Superior temporal gyrus (tissue), 1 donor: ENCODE results near the gene TNXB.
"Not testable (repeated sequence)": the region's sequence is repeated elsewhere in the genome, so short reads cannot be mapped to it uniquely, and the experiment has no call there.

ENCODE experiments used
- DNase-seq: peaks from one replicate; pipeline ENCODE4 v3.0.0-alpha.2; 2016; ENCODE audit errors: extremely low spot score

TNXB gene

DNA sequence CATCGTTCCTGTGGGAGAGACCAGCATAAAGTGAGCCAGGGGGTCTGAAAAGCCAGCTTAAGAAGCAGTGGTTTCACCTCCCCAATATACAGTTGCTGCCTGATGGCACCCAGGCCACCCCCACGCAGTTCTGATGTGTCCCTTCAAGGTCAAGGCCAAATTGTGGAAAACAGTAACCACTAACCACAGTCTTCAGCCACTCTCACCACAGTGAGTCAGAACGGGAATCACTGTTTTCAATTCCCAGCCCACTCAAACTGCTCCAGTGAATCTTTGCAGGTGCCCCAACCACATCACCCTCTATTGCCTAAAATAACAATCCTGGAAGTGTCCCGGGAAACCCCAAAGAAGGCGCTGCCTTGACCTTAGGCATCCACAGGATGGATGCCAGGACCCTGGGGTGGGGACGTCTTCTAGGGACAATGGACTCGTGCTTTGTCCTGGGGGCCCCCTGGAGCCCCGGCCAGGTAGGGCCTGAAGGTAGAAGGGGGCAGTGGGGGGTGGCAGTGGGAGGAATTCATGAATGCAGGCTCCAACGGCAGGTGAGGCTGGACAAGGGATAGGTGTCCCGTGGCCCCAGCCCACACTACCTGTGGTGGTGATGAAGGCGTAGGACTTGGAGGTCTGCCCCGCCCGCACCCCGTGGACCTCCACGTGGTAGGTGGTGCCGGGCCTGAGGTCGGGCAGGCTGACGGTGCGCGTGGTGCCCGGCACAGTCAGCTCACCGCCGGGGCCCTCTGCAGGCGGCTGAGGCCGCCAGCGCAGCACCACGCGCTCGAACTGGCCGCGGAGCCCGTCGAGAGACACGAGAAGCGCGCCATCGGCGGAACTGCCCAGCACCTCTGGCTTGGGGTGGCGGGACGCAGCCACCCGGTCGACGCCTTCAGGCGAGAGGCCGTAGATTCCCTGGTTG is 22.2 kb downstream of the TNXB start:
- no peak for DNase-seq

DNA sequence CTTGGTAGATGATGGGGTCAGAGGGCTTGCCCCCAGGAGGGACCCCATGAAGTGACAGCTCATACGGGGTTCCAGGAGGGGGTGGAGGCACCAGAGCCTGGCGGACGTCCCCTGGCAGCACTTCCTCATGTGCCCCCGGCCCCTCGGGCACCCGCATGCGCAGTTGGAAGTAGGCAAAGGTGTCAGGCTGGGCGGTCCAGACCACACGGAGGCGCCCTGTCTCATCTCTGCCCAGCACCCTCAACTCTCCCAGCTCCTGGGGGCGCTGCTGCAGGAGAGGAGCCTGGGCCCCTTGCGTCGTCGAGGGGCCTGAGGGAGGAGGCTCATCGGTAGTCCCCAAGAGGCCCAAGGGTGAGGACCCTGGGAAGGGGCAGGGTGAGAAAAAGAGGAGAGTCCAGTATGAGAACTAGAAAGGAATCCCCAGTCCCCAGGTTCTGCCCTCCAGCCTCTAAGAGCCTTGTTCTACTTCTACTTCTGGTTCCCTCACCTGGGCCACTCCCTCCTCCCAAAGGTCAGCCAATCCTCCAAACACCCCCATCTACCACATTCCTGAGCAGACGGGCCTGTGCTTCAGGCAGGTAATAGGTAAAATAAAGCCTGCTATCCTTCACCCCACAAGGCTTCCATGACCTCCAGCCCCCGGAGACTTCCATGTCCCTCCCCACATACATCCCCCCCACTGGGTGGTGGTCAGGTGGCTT is 23.2 kb downstream of the TNXB start:
- DNase-seq, result no peak

DNA sequence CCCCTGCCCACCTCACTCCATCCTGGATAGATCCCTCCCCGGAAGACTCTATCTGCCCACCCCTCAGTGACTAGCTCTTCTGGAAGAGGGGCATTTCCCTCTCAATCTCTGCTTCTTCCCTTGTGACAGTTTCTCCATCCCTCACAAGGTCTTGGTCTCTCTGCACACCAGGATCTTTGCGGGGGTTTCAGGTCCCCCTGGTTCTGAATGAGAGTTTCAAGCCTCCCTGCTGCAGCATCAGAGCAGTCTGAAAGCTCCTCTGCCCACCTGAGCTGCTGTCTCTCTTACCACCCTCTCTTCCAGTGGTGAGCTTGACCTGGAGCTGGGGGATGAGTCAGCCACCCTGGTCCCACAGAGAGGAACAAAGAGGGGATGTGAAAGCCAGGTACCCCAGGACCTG is 24.4 kb downstream of the TNXB start:
- no peak for DNase-seq

- DNase-seq, result no peak
These were observed 25.0 kb downstream of the TNXB start for GRCh38 chr6:32083812-32084768.

GRCh38 chr6:32082935-32083334 is 26.2 kb downstream of the TNXB start:
- DNase-seq, result no peak

GRCh38 chr6:32082478-32082877 is 26.7 kb downstream of the TNXB start:
- no peak for DNase-seq

DNA sequence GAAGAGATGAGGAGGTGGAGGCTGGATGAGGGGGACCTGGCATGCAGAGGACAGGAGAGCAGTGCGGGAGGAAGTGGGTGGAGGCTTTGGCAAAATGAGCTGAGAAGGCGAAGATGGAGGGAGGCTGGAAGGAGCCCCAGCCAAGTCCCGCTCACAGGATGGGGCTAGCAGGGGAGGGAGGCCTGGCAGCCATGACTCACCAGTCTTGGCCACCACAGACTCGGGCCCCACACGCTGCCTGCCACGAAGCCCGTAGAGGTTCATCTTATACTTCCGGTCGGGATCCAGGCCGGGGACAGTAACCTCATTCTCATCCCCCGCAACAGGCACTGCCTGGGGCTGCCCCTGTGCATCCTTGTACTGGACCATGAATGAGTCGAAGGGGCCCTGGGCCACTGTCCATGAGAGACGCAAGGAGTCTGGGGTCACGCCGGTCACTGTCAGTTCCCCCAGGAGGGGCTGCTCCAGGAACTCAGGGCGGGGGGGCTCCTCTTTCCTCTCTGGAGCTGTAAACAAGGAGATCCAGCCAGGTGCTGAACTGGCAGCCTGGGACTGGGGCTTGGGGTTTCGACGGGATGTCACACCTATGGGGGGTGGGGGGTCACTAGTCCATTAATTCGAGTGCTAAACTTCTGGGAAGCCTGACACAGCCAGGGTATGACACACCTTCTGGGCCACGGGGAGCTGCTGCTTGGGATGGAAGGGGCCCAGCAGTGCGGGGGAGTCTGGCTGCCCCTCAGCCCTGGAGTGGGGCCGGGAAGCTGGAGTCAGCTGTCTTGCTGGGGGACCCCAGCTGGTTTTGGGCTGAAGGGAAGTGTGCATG is 27.8 kb downstream of the TNXB start:
- DNase-seq, result no peak

GRCh38 chr6:32079566-32080290 is 29.4 kb downstream of the TNXB start:
- no peak for DNase-seq

DNA sequence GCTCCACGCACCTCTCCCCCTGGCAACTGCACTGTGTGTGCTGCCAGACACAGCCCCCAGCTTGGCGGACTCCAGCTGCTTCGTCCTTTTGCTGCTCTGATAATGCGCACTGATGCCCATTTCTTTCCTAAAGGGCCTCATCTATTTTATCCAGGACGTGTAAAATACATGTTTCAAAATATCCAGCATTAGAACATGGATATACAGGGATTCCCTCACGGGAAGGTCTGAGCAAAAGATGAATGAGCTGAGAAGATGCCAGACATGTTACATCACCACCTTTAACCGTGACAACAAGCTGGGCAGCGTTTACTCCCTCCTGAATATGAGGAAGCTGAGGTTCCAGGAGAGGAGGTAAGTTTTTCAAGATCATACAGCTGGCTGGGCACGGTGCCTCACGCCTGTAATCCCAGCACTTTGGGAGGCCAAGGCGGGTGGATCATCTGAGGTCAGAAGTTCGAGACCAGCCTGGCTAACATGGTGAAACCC is 32.8 kb downstream of the TNXB start:
- DNase-seq, result no peak

DNA sequence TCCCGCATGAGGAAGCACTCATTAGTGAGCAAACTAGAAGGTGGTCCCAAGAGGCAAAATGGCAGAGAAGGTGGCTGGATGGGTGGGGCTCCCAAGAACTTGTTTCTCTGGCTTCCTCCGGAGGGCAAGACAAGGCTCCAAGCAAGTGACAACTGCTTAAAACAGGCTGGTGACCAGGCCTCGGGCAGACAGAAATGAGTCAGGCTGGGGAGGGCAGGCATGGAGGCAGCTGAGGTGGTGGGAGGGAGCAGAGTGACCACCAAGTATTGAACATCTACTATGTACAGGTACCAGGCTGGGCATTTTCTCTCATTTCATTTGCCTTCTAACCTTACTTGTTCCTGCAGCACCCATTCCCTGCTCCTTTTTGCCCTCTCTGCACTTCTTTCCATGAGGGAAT is 33.4 kb downstream of the TNXB start:
- DNase-seq, result no peak

GRCh38 chr6:32074996-32075532 is 34.1 kb downstream of the TNXB start:
- no peak for DNase-seq

DNA sequence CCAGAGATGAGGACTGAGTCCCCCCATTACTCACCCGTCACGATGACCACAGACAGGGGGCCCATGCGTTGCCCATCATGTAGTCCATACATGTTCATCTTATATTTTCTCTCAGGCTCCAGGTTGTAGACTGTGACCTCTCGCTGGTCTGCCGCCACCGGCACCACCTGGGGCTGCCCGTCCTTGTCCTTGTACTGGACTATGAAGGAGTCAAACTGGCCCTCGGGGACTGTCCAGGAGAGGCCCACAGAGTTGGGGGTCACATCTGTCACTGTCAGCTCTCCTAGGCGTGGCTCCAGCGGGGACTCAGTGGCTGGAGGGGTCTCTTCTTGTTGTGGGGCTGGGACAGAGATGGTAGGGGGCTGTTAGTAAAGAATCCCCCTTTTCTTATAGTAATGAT is 35.5 kb downstream of the TNXB start:
- no peak for DNase-seq

DNA sequence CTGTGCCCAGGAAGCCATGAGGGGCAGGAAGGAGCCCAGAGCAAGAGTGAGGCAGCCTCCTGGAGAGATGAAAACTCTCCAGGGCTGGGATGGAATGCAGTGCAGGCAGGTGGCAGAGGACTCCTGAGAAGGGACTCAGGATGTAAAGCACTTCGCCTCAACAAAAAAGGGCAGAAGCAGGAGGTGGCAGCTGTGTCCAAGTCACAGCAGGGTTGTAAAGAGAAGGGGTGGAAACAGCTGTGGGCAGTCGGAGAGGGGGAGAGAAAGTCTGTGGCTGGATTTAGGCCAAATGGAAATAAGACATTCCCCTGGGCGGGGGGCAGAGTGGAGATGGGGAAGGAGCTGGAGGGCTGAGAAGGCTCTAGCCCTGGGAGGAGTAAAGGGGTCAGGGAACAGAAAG is 36.0 kb downstream of the TNXB start:
- DNase-seq, result no peak

- no peak for DNase-seq
These were observed 38.2 kb downstream of the TNXB start for GRCh38 chr6:32070814-32071543.

DNA sequence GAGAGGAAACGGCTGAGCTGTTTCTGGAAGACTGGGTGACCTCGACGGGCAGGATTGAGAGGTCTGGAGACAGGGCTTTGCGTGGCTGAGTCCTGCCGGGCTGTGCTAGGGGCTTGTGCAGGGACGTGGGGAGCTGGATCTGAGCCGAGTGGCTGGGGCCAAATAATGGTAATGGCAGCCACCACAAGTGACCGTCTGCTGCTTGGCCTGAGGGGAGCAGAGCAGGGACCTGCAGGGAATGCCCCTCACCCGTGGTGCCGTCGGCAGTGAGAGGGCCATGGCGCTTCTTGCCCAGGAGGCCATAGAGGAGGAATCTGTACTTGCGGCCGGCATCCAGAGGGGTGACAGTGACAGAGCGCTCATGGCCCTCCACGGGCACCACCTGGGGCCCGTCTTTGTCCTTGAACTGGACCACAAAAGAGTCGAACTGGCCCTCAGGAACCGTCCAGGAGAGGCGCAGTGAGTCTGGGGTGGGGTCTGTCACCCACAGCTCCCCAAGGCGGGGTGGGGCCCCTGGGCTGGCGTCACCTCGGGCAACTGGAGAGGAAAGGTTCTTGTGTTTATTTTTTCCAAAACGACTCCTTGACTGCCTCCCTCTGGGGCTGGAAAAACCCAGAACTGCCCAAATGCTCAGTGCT is 39.1 kb downstream of the TNXB start:
- DNase-seq, result no peak

GRCh38 chr6:32069460-32069859 is 39.7 kb downstream of the TNXB start:
- DNase-seq, result no peak

DNA sequence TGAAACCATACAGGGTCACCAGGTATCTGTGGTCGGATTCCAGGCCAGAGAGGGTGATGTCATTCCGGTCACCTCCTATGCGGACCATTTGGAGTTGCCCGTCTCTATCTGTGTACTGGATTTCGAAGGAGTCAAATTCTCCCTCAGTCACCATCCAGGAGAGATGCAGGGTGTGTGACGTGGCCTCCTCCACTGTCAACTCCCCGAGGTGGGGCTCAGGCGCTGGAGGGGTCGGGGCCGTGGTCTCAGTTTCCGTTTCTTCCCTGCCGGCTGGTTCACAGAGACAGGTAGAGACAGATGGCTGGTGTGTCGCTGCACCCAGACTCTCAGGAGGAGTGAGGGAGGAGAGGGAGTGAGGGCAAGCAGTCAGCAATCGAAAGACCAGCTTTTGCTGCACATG is 40.3 kb downstream of the TNXB start:
- DNase-seq, result no peak

GRCh38 chr6:32068315-32068714 is 40.8 kb downstream of the TNXB start:
- not testable (repeated sequence) for DNase-seq

GRCh38 chr6:32067521-32067920 is 41.6 kb downstream of the TNXB start:
- DNase-seq, result not testable (repeated sequence)
